ENCODE results near the gene NUDT22.
"Not testable (repeated sequence)": the region's sequence is repeated elsewhere in the genome, so short reads cannot be mapped to it uniquely, and the experiment has no call there.

NUDT22 gene

DNA sequence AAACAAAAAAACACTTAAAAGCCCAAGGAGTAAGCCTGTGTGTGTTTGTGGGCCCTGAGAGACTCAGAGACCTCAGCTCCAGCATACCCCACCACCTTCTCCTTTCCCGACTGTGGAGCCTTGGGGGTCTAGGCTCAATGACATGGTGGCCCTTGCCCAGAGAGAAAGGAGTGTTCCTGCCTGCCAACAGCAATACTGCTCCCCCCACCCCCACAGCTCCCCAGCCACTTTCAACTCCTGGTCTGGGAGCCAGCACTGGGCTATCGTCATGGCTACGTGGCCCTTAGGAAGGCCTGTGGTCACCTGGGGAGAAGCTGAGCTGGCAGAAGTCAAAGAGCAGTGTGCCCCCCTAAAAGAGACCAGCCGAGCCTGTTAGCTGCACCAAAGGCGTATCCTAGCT is 18.0 kb downstream of the NUDT22 start:
- TF ChIP-seq, protein P1, sequence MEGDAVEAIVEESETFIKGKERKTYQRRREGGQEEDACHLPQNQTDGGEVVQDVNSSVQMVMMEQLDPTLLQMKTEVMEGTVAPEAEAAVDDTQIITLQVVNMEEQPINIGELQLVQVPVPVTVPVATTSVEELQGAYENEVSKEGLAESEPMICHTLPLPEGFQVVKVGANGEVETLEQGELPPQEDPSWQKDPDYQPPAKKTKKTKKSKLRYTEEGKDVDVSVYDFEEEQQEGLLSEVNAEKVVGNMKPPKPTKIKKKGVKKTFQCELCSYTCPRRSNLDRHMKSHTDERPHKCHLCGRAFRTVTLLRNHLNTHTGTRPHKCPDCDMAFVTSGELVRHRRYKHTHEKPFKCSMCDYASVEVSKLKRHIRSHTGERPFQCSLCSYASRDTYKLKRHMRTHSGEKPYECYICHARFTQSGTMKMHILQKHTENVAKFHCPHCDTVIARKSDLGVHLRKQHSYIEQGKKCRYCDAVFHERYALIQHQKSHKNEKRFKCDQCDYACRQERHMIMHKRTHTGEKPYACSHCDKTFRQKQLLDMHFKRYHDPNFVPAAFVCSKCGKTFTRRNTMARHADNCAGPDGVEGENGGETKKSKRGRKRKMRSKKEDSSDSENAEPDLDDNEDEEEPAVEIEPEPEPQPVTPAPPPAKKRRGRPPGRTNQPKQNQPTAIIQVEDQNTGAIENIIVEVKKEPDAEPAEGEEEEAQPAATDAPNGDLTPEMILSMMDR (conservative IDR thresholded peaks at IDR 0.05; ENCODE audit: low read depth, low read length) = no peak
- H3K4me3 ChIP-seq (ENCODE audit: low read depth, low read length) = no peak overlapping the region
- no peak for DNase-seq (ENCODE audit: low read depth)

DNA sequence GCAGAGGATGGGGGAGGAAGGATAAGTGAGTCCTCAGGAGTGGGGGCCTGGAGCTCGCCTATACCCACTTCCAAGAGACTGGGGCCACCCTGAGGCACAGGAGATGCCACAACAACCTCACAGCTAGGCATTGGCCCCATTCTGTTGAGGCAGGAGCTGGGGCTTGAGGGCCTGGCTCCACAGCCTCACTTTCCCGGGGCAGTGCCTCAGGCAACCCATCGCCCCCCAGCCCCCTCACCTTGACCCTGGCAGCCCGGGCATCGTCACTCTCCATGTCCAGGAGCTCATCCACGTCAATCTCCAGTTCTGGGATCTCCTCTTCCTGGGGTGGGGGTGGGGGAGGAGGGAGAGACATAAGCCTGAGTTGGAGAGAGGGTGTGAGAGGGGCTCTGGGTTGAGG is 18.9 kb downstream of the NUDT22 start:
- peak overlapping the region; percentile 64 for H3K4me3 ChIP-seq (ENCODE audit: low read depth, low read length)
- TF ChIP-seq, protein P1 (conservative IDR thresholded peaks at IDR 0.05; ENCODE audit: low read depth, low read length) = no peak
- DNase-seq (ENCODE audit: low read depth) = no peak

DNA sequence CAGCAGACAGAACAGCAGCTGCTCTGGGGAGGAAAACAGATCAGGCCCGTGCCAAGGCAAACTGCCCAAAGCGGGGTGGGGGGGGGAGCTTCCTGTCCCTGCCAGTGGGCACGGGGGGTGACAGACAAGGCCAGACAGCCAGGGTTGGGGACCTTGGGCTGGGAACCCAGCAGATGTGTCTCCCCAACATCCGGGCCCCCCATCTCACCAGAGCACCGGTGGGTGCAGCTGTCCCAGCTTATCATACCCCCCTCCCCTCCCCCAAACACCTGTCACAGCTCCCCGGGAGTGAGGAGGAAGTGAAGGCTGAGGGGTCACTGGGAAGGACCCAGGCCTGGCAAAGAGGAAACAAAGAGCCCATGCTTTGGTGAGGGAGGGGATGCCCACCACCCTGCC is 19.3 kb downstream of the NUDT22 start:
- peak overlapping the region; percentile 64 for H3K4me3 ChIP-seq (ENCODE audit: low read depth, low read length)
- DNase-seq (ENCODE audit: low read depth) = no peak
- TF ChIP-seq, protein P1 (conservative IDR thresholded peaks at IDR 0.05; ENCODE audit: low read depth, low read length) = no peak

DNA sequence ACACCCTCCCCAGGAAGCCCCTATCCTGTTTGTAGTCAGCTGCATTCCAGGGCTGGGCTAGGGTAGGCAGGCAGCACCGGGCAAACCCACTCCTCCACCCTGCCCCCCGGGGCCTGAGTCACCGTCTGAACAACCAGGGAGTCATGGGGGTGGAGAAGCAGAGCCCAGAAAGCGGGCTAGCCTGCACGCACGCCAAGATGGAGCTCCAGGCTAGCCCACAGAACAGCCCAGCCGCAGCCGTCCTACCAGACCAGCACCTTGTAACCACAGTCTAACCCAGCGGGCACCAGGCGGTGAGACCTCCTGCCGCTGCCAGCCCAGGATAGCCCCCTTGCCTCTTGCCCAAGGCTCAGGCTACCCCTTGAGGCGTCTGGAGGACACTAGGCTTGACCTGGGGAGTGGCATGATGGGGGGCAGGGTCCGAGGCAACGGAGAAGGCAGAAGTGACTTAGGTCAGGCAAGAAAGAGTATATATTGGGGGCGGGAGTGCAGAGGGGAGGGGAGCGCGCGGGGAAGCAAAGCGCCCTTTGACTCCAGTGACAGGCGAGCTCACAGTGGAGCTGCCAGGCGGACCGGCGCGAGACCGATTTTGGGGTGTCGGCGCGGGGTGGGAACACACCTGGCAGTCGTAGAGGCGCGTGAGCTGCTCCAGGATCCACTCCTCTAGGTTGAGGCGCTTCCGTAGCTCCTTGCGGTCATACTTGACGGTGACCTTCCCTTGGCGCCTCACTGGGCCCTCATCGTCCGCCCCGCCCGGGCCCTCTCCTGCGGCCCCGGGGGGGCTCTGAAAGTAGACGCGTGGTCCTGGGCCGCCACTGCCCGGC is 19.9 kb downstream of the NUDT22 start:
- peak; percentile 82 for DNase-seq (ENCODE audit: low read depth)

DNA sequence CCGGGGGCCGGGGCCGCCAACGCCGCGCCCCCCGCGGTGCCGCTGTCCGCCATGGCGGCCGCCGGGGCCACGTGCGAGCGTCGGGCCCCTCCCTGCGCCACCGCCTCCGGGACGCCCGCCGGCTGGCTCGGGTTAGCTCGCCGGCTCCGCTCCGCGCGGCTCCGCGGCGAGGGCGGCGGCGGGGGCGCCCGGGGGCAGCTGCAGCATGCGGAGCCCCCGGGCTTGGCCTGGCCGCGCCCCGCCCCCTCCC is 20.5 kb downstream of the NUDT22 start:
- DNase-seq (ENCODE audit: low read depth) = not testable (repeated sequence)
- peak overlapping the region; percentile 64 for H3K4me3 ChIP-seq (ENCODE audit: low read depth, low read length)

More for the DNA sequence above, 19.9 kb downstream of the NUDT22 start:
- H3K4me3 ChIP-seq (ENCODE audit: low read depth, low read length) = peak overlapping the region; percentile 64
- TF ChIP-seq, protein P1 (conservative IDR thresholded peaks at IDR 0.05; ENCODE audit: low read depth, low read length) = no peak

DNA sequence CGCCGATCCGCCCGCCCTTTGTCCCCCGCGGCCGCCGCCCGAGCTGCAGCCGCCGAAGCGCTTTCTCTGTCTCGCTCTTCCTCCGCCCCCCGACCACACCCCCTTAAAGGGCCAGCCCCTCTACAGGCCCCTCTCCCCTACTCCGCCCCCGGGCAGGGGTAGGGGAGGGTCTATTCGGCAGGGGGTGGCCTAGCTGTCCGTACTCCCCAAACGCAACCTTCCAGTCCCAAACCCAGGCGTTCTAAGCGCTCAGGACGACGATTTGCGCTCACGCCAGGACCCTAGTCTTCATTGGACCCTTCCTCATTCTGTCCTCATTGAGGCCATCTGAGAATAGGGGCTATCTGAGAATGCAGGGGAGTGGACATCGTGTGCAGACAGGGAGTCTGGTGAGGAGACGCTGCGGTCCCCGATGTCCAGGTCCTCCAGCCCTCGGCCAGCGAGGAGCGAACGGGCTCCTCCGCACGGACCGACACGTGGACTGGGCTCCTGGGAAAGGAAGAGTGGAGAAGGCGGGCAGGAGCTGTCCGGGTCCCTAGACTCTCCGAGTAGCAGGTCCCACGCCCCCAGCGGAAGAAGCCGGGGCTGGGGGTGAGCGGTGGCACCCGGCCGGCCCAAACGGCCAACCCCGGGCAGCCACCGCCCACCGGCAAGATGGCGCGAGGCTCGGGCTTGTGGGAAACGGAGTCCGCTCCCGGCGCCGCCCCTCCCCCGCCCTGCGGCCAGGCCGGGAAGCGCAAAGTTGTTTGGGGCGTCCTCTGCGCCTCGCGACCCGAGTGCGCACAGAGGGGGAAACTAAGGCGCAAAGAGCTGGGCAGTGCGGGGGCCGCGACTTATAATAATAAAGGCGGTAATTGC is 21.0 kb downstream of the NUDT22 start, which contains the start of gene PPP1R14B:
PPP1R14B (minus strand) TSS at position 73 of the 858 bp plus-strand sequence. CDS start 270 bp downstream, outside the sequence.
- peak; percentile 87 for DNase-seq (ENCODE audit: low read depth)
- TF ChIP-seq, protein P1 (conservative IDR thresholded peaks at IDR 0.05; ENCODE audit: low read depth, low read length) = peak; percentile 4
- H3K4me3 ChIP-seq (ENCODE audit: low read depth, low read length) = peak within 1 kb of the TSS; percentile 64

DNA sequence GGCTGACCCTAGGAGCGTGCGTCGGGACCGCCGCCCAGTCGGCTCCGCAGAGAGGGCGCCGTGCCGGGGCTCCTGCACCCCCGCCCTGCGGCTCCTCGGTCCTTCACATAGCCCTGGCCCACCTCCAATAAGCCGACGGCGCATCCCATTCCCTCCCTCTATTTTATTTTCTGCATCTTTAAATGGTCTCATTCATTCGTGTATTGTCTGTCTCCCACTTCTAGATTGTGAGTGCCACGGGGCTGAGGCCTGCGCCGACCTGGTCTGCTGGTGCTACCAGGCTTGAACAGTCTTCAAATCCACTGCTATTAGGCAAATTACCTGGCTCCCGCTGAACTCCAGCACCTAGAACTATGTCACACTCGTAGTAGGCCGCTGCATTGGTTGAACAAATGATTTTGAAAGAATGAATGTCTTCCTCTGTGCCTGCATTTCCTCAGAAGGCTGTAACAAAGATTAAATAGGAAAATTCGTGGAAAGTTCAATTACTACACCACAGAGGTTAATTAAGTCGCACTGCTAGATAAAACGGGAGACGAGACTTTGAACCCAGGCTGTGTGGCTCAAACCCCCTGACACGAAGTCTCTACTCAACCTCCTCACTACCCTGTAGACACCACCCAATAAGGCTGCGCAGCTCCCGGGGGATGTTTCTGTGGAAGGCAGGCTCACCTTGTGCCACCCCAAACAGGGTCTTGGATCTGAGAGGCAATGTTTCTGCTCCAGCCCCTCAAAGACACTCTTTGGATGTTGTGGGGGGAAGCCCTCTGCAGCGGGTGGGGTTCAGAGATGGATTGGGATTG is 21.9 kb downstream of the NUDT22 start:
- TF ChIP-seq, protein P1 (conservative IDR thresholded peaks at IDR 0.05; ENCODE audit: low read depth, low read length) = no peak
- DNase-seq (ENCODE audit: low read depth) = no peak
- H3K4me3 ChIP-seq (ENCODE audit: low read depth, low read length) = peak overlapping the region; percentile 64
